Thyroid gland (tissue), 4 donors: ENCODE measurements around the gene PLEKHH1.

Source experiments
- CTCF ChIP-seq, 6 experiments: fragments of 200-600 bp in 3 of 6; fragments of 450-650 bp in 3 of 6; sonication (generic) in 3 of 6; IDR thresholded peaks; one replicate each; pipeline ENCODE4 v1.5.1; 2016 to 2019; ENCODE audit warnings: antibody characterized with exemption in 6 of 6, mild to moderate bottlenecking in 2 of 6, inconsistent platforms in 1 of 6, moderate library complexity in 1 of 6
- POLR2A ChIP-seq, 2 donors: fragments of 450-650 bp; IDR thresholded peaks; one replicate each; pipeline ENCODE4 v1.6.1; 2017; ENCODE audit warnings: antibody characterized with exemption in 2 of 2, mild to moderate bottlenecking in 2 of 2, moderate library complexity in 1 of 2

DNA sequence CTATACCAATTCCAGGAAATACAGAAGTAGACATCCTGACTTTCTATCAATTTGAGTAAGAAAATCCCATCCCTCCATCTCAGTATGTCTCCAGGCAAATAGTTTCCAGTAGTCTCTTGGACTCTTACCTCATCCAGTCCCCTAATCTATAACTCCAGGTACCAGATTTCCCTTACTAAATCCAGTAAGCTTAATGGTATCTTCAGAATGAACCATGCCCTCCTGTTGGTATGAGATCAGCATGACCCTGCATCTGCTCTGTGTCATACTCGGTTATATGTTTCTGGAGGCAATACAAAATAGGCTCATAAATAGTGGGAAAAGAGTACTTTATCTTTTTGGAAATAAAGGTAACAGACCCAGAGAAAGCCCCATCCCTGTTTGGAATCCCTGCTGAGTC is 48.6 kb downstream of the PLEKHH1 start:
- no peak for TF ChIP-seq CTCF (IDR thresholded peaks at IDR 0.05)
- TF ChIP-seq POLR2A (IDR thresholded peaks at IDR 0.05), result no peak
